RWPE1 (cell line): ENCODE results near the gene TSPAN5.

Experiments
- CTCF ChIA-PET: fragments of 350-600 bp; sonication (Branson Sonifier 250); formaldehyde crosslinking; extraction: SDS; loops from one replicate; lab custom pipeline; 2021; lab: Yijun Ruan, JAX
- POLR2A ChIA-PET: fragments of 400-600 bp; formaldehyde crosslinking; extraction: SDS; loops from one replicate; lab custom pipeline; 2020; ENCODE audit warnings: antibody characterized with exemption; ENCODE audit not compliant: low non-redundant PET; lab: Yijun Ruan, JAX
- DNase-seq: peaks from one replicate; pipeline ENCODE4 v3.0.0; 2012; ENCODE audit warnings: low spot score
- H3K27ac ChIP-seq: fragments of 450-650 bp; 2 replicates; pipeline ENCODE4 v1.5.1; 2017
- TF ChIP-seq, protein P1 (sequence below): fragments of 450-650 bp; conservative IDR thresholded peaks from 2 replicates; pipeline ENCODE4 v1.5.1; 2017; ENCODE audit warnings: low read depth, mild to moderate bottlenecking

The TSPAN5 gene

DNA sequence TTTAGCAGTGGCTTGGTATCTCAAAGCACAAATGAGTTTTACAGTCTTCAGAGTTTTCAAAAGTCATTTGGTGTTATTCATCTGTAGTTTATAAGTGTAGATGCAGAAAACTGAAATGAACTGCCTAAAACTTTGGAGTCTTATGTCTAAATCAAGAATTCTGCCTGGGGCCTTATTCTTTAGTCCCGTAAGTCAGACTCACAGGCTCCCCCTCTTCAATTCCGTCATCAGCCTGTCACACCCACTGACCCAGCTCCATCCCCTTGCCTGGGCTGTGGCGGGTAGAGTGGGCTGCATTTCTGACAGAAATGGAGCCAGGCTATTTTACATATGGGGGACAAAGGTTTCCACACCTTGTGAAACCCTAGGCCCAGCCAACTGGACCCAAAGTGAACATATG, 44.3 kb downstream of the TSPAN5 start:
- ChIA-PET POLR2A (no interaction called here), CTCF (no interaction called here)
- H3K27ac ChIP-seq = no peak overlapping the region
- DNase-seq = no peak
- TF ChIP-seq, protein P1, sequence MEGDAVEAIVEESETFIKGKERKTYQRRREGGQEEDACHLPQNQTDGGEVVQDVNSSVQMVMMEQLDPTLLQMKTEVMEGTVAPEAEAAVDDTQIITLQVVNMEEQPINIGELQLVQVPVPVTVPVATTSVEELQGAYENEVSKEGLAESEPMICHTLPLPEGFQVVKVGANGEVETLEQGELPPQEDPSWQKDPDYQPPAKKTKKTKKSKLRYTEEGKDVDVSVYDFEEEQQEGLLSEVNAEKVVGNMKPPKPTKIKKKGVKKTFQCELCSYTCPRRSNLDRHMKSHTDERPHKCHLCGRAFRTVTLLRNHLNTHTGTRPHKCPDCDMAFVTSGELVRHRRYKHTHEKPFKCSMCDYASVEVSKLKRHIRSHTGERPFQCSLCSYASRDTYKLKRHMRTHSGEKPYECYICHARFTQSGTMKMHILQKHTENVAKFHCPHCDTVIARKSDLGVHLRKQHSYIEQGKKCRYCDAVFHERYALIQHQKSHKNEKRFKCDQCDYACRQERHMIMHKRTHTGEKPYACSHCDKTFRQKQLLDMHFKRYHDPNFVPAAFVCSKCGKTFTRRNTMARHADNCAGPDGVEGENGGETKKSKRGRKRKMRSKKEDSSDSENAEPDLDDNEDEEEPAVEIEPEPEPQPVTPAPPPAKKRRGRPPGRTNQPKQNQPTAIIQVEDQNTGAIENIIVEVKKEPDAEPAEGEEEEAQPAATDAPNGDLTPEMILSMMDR = no peak

DNA sequence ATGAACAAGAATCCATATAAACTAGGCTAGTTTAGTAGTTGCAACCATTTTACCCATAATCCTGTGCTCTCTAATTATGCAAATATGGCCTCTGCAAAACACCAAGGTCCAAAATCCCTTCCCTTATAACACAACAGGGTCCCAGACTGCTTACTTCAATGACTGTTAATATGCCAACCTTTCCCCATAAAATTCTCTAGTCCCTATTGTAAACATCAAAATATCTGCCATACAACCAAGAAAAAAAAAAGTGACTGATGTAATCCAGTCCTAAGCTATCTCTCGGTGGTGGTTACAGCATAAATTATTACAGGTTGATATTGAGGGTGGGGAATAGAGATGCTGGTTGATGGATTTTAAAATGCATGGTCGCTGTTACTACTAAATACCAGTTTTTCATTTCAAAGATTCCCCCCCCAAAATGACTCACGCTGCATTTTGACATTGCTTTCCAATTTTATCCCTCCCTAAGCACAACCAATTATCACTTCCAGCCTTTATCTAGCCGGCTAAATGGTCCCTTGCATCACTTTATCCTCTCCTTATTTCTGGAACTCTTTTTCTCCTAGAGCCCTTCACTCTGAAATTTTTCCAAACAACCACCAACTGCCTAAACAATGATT, 44.8 kb downstream of the TSPAN5 start:
- POLR2A ChIA-PET = no interaction called here
- DNase-seq = no peak
- H3K27ac ChIP-seq = no peak overlapping the region
- CTCF ChIA-PET = no interaction called here
- TF ChIP-seq, protein P1 = no peak

DNA sequence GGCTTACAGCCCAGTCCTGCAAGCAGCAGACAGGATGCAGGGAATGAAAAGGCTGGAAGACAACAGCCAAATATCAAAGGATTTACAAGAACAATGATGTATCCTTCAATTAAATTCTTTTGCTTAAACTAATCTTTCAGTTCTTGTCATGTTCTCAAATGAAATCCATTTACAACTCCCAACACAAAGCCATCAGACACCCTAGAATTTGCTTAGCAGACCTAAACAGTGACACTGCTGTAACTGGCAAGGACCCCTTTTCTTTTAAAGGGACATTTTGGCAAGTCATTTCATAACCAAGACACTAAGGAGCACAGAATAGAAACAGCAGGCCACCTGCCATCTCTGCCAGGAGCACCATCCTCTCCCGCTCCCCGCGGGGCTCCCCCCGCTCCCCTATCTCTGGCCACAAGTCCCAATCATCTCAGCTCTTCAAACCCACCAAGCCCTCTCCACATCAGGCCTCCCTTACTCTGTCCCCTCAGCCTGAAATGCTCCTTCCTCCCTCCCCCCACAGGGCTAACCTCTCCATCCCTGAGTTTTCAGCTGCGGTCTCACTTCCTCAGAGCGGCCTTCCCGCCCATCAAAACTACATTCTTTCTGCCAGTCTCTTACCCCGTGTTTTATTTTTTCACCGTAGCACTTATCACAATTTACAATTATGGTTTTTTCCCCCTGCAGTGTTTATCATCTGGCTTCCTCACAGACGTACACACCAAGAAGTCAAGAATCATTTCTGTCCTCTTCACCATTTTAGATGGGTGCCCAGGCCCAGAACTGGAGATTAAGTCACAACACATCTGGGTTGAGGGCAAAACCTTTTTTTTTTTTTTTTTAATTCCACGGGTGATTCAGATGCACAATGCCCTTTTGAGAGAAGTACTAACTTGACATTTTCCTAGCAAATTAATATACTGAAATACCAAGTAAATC, 45.8 kb downstream of the TSPAN5 start:
- TF ChIP-seq, protein P1 = no peak
- POLR2A ChIA-PET = no interaction called here
- CTCF ChIA-PET = no interaction called here
- no peak overlapping the region for H3K27ac ChIP-seq
- DNase-seq = no peak

DNA sequence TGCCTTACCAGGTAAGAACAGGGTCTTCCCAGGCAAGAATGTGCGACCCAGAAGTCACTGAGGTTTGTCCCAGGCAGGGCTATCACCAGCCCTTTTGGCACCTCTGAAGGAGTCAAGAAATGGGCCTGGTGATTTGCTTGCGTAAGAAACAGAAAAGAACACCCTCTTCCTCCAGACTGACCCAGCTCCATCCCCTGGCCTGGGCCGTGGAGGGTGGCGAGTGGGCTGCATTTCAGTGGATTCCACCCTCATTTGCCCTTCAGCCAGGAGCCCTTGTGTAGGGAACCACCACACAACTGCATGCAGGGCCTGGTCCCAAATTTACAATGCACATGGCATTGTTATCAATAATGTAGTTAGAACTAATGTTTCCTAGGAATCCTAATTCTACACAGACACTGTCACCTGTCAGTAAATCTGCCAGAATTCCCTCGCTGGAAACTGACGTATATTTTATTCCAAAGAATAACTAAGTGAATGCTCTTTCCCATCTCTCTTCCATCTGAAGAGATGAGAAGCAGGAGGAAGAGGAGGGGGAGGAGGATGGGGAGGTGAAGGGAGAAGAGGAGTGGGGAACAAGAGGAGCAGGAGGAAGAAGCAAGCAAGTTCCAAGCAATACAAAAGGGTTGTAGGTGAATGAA, 46.6 kb downstream of the TSPAN5 start:
- H3K27ac ChIP-seq = no peak overlapping the region
- no peak for DNase-seq
- ChIA-PET POLR2A (no interaction called here), CTCF (interaction anchor here (0.7 kb wide), 1 partner anchor 128 kb away, joined by 3 read pairs; no protein-coding TSS in a partner anchor)
- TF ChIP-seq, protein P1 = no peak

DNA sequence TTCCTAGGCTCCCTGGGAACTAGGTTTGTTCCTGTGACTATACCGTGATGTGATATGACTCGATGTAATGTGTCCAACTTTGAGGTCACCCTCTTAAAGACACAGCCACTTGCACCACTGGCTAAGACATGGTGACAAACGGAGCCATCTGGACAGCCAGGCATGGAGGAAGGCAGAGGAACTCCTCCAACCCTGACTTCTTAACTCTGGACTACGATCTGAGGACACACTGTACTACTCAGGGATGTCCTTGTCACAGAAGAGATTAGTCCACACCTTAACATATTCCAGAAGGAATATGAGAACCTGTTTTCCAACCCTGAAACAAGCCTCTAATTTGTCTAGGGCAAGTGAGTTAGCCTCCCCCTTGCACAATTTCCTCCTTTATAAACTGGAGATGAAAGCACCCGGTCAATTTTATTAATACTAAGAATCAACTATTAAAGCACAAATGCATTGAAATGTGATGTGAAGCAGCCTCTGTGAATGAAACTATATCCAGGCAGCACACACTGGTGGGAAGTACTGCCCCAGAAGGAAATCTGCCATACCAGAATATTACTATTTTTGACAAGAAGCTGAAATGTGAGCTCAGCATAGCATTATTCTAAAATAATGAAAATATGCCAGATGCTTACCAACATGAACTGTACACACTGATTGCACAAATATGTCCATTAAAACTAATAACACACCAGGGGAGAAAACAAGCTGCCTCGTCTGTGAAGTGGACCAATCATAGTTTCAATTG, 47.3 kb downstream of the TSPAN5 start:
- TF ChIP-seq, protein P1 = no peak
- no peak overlapping the region for H3K27ac ChIP-seq
- POLR2A ChIA-PET = no interaction called here
- no peak for DNase-seq
- CTCF ChIA-PET = interaction anchor here (0.7 kb wide), 1 partner anchor 127 kb away, joined by 3 read pairs; no protein-coding TSS in a partner anchor

DNA sequence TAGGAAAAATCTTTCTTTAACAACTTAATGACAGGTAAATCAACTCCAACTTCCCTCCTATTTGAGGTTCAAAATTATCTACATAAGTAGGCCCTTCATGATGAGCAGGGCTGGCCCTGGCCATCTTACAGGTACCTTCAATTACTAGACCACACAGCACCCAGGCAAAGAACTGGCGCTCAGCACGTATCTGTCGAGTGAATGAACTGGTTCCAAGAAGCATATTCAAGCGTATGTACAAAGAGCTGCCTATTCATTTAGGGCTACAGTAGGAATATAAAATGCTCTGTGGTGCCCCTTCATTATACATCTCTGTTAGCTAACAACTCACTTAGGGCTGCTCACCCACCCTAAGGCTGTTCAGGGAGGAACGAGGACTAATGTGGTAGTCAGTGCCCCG, 48.0 kb downstream of the TSPAN5 start:
- TF ChIP-seq, protein P1 = no peak
- no peak overlapping the region for H3K27ac ChIP-seq
- POLR2A ChIA-PET = no interaction called here
- CTCF ChIA-PET = no interaction called here
- DNase-seq = no peak
